Pancreas (tissue), 10 donors: ENCODE measurements around the gene SYNE2. TPM values are rescaled to one million over a fixed set of nuclear protein-coding genes. Genes with fewer than 3 reads are reported as not detected.

ENCODE experiments used
- ATAC-seq, 4 donors: fragments of 200-7000 bp; cut with Tn5 transposase; one replicate each; pipeline versions ENCODE4 v1.8.0 to v1.9.1; 2020; ENCODE audit warnings: mild to moderate bottlenecking in 4 of 4, moderate library complexity in 4 of 4
- DNase-seq, 6 donors: peaks; one replicate each; pipeline ENCODE4 v3.0.0-alpha.2; 2020
- FAIRE-seq: peaks from 2 replicates; lab custom pipeline; 2012; peaks lifted over from hg19 to GRCh38; lab: Jason Lieb, UNC
- H3K27ac ChIP-seq, 4 donors: fragments of 200-600 bp; sonication (generic); 1 replicate in 3 of 4; 2 replicates in 1 of 4; pipeline versions ENCODE4 v1.5.0 to v1.8.0; 2020
- H3K27me3 ChIP-seq, 4 donors: fragments of 200-600 bp; one replicate each; pipeline ENCODE4 v1.8.0; 2021
- H3K36me3 ChIP-seq, 3 donors: fragments of 200-600 bp; sonication (generic) in 1 of 3; one replicate each; pipeline versions ENCODE4 v1.5.0 to v1.8.0; 2020 to 2021
- H3K4me1 ChIP-seq, 3 donors: fragments of 200-600 bp; one replicate each; pipeline ENCODE4 v1.8.0; 2021
- H3K4me3 ChIP-seq, 4 donors: fragments of 200-600 bp; sonication (generic) in 2 of 4; one replicate each; pipeline versions ENCODE4 v1.5.0 to v1.8.0; 2020 to 2021
- H3K9me3 ChIP-seq, 4 donors: fragments of 200-600 bp; one replicate each; pipeline ENCODE4 v1.8.0; 2021
- CTCF ChIP-seq, 4 donors: fragments of 200-600 bp; sonication (generic) in 3 of 4; IDR thresholded peaks; one replicate each; pipeline versions ENCODE4 v1.5.0 to v1.8.0; 2021; ENCODE audit warnings: antibody characterized with exemption in 4 of 4
- WGBS, 2 donors: extraction: QIAGEN DNeasy Blood & Tissue Kit; methylation state at CpG; one replicate each; pipeline ENCODE4 v1.1.7; 2013; 5-methylcytosine and 5-hydroxymethylcytosine counted together
- intact Hi-C, 3 donors: fragments of 100-400 bp; cut with DNase I; formaldehyde crosslinking; loops; one replicate each; pipeline versions ENCODE4 v1.11.1 to v1.14.2; 2022
- polyA plus RNA-seq, 2 donors: library from polyadenylated mRNA; stranded (reverse); fragments of 200-250 nt; gene quantifications; one replicate each; pipeline ENCODE4 v1.2.3, GENCODE V29; 2013
- total RNA-seq, 6 donors: library from RNA; stranded (reverse); fragmentation: NEBNext Ultra II Directional in 4 of 6; extraction: Animal tissue kit (Norgen Biotek cat#: 25700) in 4 of 6; gene quantifications; one replicate each; pipeline versions ENCODE4 v1.2.1 to v1.2.4, GENCODE V29; 2021 to 2023
- donor health status: healthy with polysubstance abuse.
- donor health status: DM: no; HTN: no; CAD: no; lungs with moderate emphysema.
- donor health status: DM: no; HTN: no; CAD: no.
- donor health status: control.
- donor health status: control.
- donor health status: Bipolar disorder and iron deficiency.
- donor health status: DM: yes; HTN: yes; CAD: no.
- donor health status: DM: no; HTN: no; CAD: no.
- donor health status: DM: no; HTN: no; CAD: no.
- donor health status: DM: yes; HTN: yes; CAD: no.

SYNE2 gene
- total and polyA plus RNA-seq, 8 donors, result 45.2 to 103 (median 56.6) TPM

GRCh38 chr14:64235652-64236640 is 383.1 kb downstream of the SYNE2 start:
- 71 to 72% methylated on average over 13 of the region's 13 CpGs for whole genome bisulfite sequencing, 2 donors
- DNase-seq (no peak), ATAC-seq (no peak), FAIRE-seq (no peak)
- Histone ChIP-seq H3K9me3 (no peaks in the 10 kb centered on the region), H3K27ac (no peak overlapping the region), H3K36me3 (no peaks in the 10 kb centered on the region), H3K4me3 (no peak overlapping the region), H3K27me3 (no peaks in the 10 kb centered on the region), H3K4me1 (no peaks in the 10 kb centered on the region)
- TF ChIP-seq CTCF (IDR thresholded peaks at IDR 0.05), result no peak
- intact Hi-C loops, result no loop called here

GRCh38 chr14:64238049-64238448 is 385.2 kb downstream of the SYNE2 start:
- H3K4me1 ChIP-seq, result no peaks in the 10 kb centered on the region
- 89 to 97% methylated on average over 6 of the region's 6 CpGs for WGBS, 2 donors
- no peak for FAIRE-seq
- no peak for DNase-seq
- no peaks in the 10 kb centered on the region for H3K27me3 ChIP-seq
- no peaks in the 10 kb centered on the region for H3K9me3 ChIP-seq
- no peaks in the 10 kb centered on the region for H3K36me3 ChIP-seq
- intact Hi-C loops, result no loop called here
- no peak overlapping the region for H3K27ac ChIP-seq
- no peak overlapping the region for H3K4me3 ChIP-seq
- no peak for TF ChIP-seq CTCF (IDR thresholded peaks at IDR 0.05)
- no peak for ATAC-seq

GRCh38 chr14:64238631-64239030 is 385.8 kb downstream of the SYNE2 start:
- H3K36me3 ChIP-seq, result no peaks in the 10 kb centered on the region
- no peaks in the 10 kb centered on the region for H3K9me3 ChIP-seq
- FAIRE-seq (no peak), DNase-seq (no peak), ATAC-seq (peak in 1 of 4 donors; percentile 30)
- no peak overlapping the region for H3K4me3 ChIP-seq
- 14 to 18% methylated on average over 2 of the region's 2 CpGs for WGBS, 2 donors
- H3K27ac ChIP-seq, result no peak overlapping the region
- H3K27me3 ChIP-seq, result no peaks in the 10 kb centered on the region
- TF ChIP-seq CTCF (IDR thresholded peaks at IDR 0.05), result no peak
- H3K4me1 ChIP-seq, result no peaks in the 10 kb centered on the region
- intact Hi-C loops, result no loop called here

GRCh38 chr14:64244279-64244678 is 391.5 kb downstream of the SYNE2 start:
- intact Hi-C loops, result no loop called here
- H3K27ac ChIP-seq, result no peak overlapping the region
- DNase-seq (peak in 2 of 6 donors; percentile 22 to 50), ATAC-seq (peak in 3 of 4 donors; percentile 24 to 48 (median 37)), FAIRE-seq (no peak)
- no peak for TF ChIP-seq CTCF (IDR thresholded peaks at IDR 0.05)
- no peaks in the 10 kb centered on the region for H3K36me3 ChIP-seq
- H3K27me3 ChIP-seq, result no peaks in the 10 kb centered on the region
- 30 to 38% methylated on average over 4 of the region's 4 CpGs for WGBS, 2 donors
- H3K9me3 ChIP-seq, result no peaks in the 10 kb centered on the region
- H3K4me3 ChIP-seq, result no peak overlapping the region
- peaks cover 0 to 16% (median 7%) of the 10 kb centered on the region in 3 donors for H3K4me1 ChIP-seq

GRCh38 chr14:64245491-64245890 is 392.7 kb downstream of the SYNE2 start:
- 93 to 95% methylated on average over 4 of the region's 4 CpGs for WGBS, 2 donors
- Histone ChIP-seq H3K4me3 (no peak overlapping the region), H3K9me3 (no peaks in the 10 kb centered on the region), H3K27ac (no peak overlapping the region), H3K27me3 (no peaks in the 10 kb centered on the region), H3K36me3 (no peaks in the 10 kb centered on the region), H3K4me1 (peaks cover 0 to 27% (median 7%) of the 10 kb centered on the region in 3 donors)
- intact Hi-C loops, result no loop called here
- ATAC-seq (no peak), DNase-seq (no peak), FAIRE-seq (no peak)
- TF ChIP-seq CTCF (IDR thresholded peaks at IDR 0.05), result no peak
